Measurements from ENCODE around the gene GLT6D1. TPM values are rescaled to one million over a fixed set of nuclear protein-coding genes. Genes with fewer than 3 reads are reported as not detected.

Gene GLT6D1
- total and polyA plus RNA-seq, 2 donors (not counting 3 experiments of a cell fraction or from before 2014, with no cell fraction given) = not detected

DNA sequence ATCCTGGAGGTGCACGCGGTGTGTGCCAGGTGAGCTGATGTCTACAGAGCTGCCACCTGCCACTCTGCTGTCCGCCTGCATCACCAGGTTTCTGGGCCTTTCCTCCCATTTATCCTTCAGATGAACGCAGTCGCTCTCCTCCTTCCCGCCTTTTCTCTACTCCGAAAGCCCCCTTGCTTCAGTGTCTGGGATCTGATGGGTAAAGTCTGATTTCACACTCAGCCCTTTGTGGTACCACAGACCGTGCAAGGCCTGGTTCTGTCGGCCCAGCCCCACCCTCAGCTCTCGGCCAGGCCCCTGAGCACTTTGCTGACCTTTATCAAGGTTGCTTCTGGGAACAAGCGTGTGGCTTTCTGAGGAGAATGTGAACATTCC lies 32.5 kb downstream of the GLT6D1 start:
- no peak overlapping the region for H3K4me3 ChIP-seq (replicated peaks in 1 of 3; ENCODE audit: insufficient read depth in 1 of 3, low read depth in 1 of 3, low read length in 3 of 3)
- no peaks in the 10 kb centered on the region for H3K27me3 ChIP-seq (ENCODE audit: control insufficient read depth in 2 of 2, insufficient read depth in 2 of 2, low read length in 2 of 2)
- H4K20me1 ChIP-seq (replicated peaks; ENCODE audit: control insufficient read depth, extremely low read depth, insufficient read depth, low read length) = no peaks in the 10 kb centered on the region
- H3K27ac ChIP-seq (ENCODE audit: insufficient read depth, low read depth, low read length) = no peak overlapping the region
- H3K36me3 ChIP-seq (ENCODE audit: control insufficient read depth in 2 of 2, extremely low read depth in 1 of 2, insufficient read depth in 2 of 2, low read length in 2 of 2) = no peaks in the 10 kb centered on the region
- intact Hi-C loops (cut with micrococcal nuclease) = loop anchor here (10.0 kb wide), 2 partner anchors 318 to 678 kb away; no protein-coding TSS in a partner anchor
- TF ChIP-seq, protein P1, sequence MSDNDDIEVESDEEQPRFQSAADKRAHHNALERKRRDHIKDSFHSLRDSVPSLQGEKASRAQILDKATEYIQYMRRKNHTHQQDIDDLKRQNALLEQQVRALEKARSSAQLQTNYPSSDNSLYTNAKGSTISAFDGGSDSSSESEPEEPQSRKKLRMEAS (IDR thresholded peaks at IDR 0.05; ENCODE audit: insufficient read depth, insufficient read length) = no peak
- TF ChIP-seq JUN (IDR thresholded peaks at IDR 0.05; ENCODE audit: borderline replicate concordance, insufficient read depth, insufficient read length, low read depth) = no peak
- no peak for TF ChIP-seq MYC (IDR thresholded peaks at IDR 0.05; ENCODE audit: low read depth, low read length)
- no peak for TF ChIP-seq GATA2 (IDR thresholded peaks at IDR 0.05; ENCODE audit: insufficient read depth, insufficient read length, low read depth, low read length)
- no peak for TF ChIP-seq FOS (IDR thresholded peaks at IDR 0.05; ENCODE audit: borderline replicate concordance, insufficient read depth, low read length)
- TF ChIP-seq POLR2AphosphoS5 (IDR thresholded peaks at IDR 0.05; ENCODE audit: insufficient read depth, low read depth, low read length) = no peak
- TF ChIP-seq, protein P2, sequence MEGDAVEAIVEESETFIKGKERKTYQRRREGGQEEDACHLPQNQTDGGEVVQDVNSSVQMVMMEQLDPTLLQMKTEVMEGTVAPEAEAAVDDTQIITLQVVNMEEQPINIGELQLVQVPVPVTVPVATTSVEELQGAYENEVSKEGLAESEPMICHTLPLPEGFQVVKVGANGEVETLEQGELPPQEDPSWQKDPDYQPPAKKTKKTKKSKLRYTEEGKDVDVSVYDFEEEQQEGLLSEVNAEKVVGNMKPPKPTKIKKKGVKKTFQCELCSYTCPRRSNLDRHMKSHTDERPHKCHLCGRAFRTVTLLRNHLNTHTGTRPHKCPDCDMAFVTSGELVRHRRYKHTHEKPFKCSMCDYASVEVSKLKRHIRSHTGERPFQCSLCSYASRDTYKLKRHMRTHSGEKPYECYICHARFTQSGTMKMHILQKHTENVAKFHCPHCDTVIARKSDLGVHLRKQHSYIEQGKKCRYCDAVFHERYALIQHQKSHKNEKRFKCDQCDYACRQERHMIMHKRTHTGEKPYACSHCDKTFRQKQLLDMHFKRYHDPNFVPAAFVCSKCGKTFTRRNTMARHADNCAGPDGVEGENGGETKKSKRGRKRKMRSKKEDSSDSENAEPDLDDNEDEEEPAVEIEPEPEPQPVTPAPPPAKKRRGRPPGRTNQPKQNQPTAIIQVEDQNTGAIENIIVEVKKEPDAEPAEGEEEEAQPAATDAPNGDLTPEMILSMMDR (IDR thresholded peaks at IDR 0.05; ENCODE audit: extremely low read depth in 1 of 2, insufficient read depth in 1 of 2, low read depth in 1 of 2, low read length in 2 of 2) = no peak
- H3K79me2 ChIP-seq (ENCODE audit: control insufficient read depth, insufficient read depth, low read length) = no peaks in the 10 kb centered on the region
- H3K4me2 ChIP-seq (ENCODE audit: insufficient read depth, low read length) = no peak overlapping the region
- no peaks in the 10 kb centered on the region for H3K4me1 ChIP-seq (ENCODE audit: control insufficient read depth, extremely low read depth, insufficient read depth, low read length)
- ChIA-PET POLR2A (no interaction called here), CTCF (interaction anchor here (0.8 to 1.3 kb wide), 3 partner anchors 8 to 14 kb away, joined by 4 to 5 read pairs (median 4); no protein-coding TSS in a partner anchor)
- no peaks in the 10 kb centered on the region for H3K9me1 ChIP-seq (replicated peaks; ENCODE audit: control insufficient read depth, extremely low read depth, insufficient read depth, low read length)
- DNase-seq (ENCODE audit: low read depth, low spot score) (no peak), FAIRE-seq (no peak)
- H3K9ac ChIP-seq (replicated peaks; ENCODE audit: extremely low read depth, insufficient read depth, low read length) = no peak overlapping the region
- dilution Hi-C loops (cut with MboI; ENCODE audit: extremely low pct_ligation_motif_present, low sequenced_read_pairs) = no loop called here
- BruUV-seq (replicated peaks) = no TSS peak
- no peak overlapping the region for H2AFZ ChIP-seq (ENCODE audit: low read depth, low read length)
- no peaks in the 10 kb centered on the region for H3K9me3 ChIP-seq (replicated peaks; ENCODE audit: control insufficient read depth, insufficient read depth, low read length)
